ENCODE data around the gene CFAP298. TPM values are rescaled to one million over a fixed set of nuclear protein-coding genes. Genes with fewer than 3 reads are reported as not detected.
A peak's percentile ranks its signal among the peaks of the same experiment; 100 is the strongest.

CFAP298 gene
- total and polyA plus RNA-seq, 2 of the 13 experiments (the other 11 are each of a cell fraction or from before 2014, with no cell fraction given), result 21.2 to 62.2 TPM

GRCh38 chr21:32572574-32573420, 39.4 kb downstream of the CFAP298 start (continued):
- TF ChIP-seq ZBTB38 (CRISPR knock-in tag; IDR thresholded peaks at IDR 0.05) (peak; percentile 38; the same call in 1 of the 2 replicates), ZNF574 (CRISPR knock-in tag; IDR thresholded peaks at IDR 0.05) (peak; percentile 53; the same call in 1 of the 2 replicates), POLR2A (IDR thresholded peaks at IDR 0.05; ENCODE audit: insufficient read depth in 1 of 2, low read depth in 2 of 2, low read length in 2 of 2) (peak in 1 of 2 experiments; percentile 50; a peak in 1 of 4 replicates)

GRCh38 chr21:32570456-32570855, 41.7 kb downstream of the CFAP298 start:
- no peak for DNase-seq (ENCODE audit: low spot score)
- Histone ChIP-seq H3K36me3 (replicated peaks in 1 of 2; ENCODE audit: control insufficient read depth in 1 of 2, insufficient read depth in 2 of 2, low read length in 2 of 2) (no peaks in the 10 kb centered on the region; a peak in 1 of 5 replicates), H3K27ac (ENCODE audit: extremely low read length, insufficient read depth, low read length) (no peak overlapping the region), H3K9ac (ENCODE audit: insufficient read depth, low read depth, low read length) (no peak overlapping the region), H4K20me1 (ENCODE audit: insufficient read depth, low read length) (no peaks in the 10 kb centered on the region), H3K9me3 (ENCODE audit: low read length) (no peaks in the 10 kb centered on the region), H3K4me3 (replicated peaks in 1 of 3; ENCODE audit: insufficient read depth in 1 of 3, low read depth in 2 of 3, low read length in 3 of 3) (peak overlapping the region in 1 of 3 experiments; percentile 79; a peak in 1 of 6 replicates), H3K27me3 (ENCODE audit: control insufficient read depth in 1 of 2, insufficient read depth in 2 of 2, low read length in 2 of 2) (no peaks in the 10 kb centered on the region), H3K79me2 (ENCODE audit: insufficient read depth, low read length) (no peaks in the 10 kb centered on the region), H3K4me2 (ENCODE audit: low read depth, low read length) (peak overlapping the region; percentile 92; the same call in 1 of the 2 replicates), H3K4me1 (ENCODE audit: insufficient read depth, low read length) (peaks cover 36% of the 10 kb centered on the region), H2AFZ (ENCODE audit: low read length) (no peak overlapping the region)
- WGBS (ENCODE audit: low lambda C conversion rate), result 88% methylated on average over 3 of the region's 3 CpGs
- intact Hi-C loops (cut with micrococcal nuclease; ENCODE audit: unreplicated experiment), result no loop called here
- in situ Hi-C loops (cut with HindIII; ENCODE audit: extremely low pct_ligation_motif_present, low pct_unique_long_range_greater_than_20kb), result no loop called here
- FAIRE-seq, result no peak
- ATAC-seq, result no peak
- ChIA-PET POLR2A (interaction anchor here (1.5 to 1.7 kb wide), 2 partner anchors 10 to 23 kb away, joined by 6 to 7 read pairs; no protein-coding TSS in a partner anchor), CTCF (ENCODE audit: low intra/inter-chr PET ratio, low total read pairs) (interaction anchor here (1.3 to 1.8 kb wide), 2 partner anchors 31 to 167 kb away, joined by 4 to 5 read pairs; no protein-coding TSS in a partner anchor)
- no TSS peak for BruUV-seq (replicated peaks)
- TF ChIP-seq MBNL3 (CRISPR knock-in tag; conservative IDR thresholded peaks at IDR 0.05), result no peak
- TF ChIP-seq NR2F6 (IDR thresholded peaks at IDR 0.05), result no peak
- TF ChIP-seq NR2F6 (CRISPR knock-in tag; IDR thresholded peaks at IDR 0.05), result no peak
- TF ChIP-seq NFIC (IDR thresholded peaks at IDR 0.05; ENCODE audit: low read length), result no peak
- TF ChIP-seq ZNF225 (CRISPR knock-in tag; IDR thresholded peaks at IDR 0.05), result no peak
- no peak for TF ChIP-seq ZNF674 (CRISPR knock-in tag; IDR thresholded peaks at IDR 0.05; ENCODE audit: low read depth)
- TF ChIP-seq ZBTB4 (CRISPR knock-in tag; IDR thresholded peaks at IDR 0.05; ENCODE audit: borderline replicate concordance), result no peak
- no peak for TF ChIP-seq ELF3 (CRISPR knock-in tag; IDR thresholded peaks at IDR 0.05)
- TF ChIP-seq SOX5 (CRISPR knock-in tag; IDR thresholded peaks at IDR 0.05; ENCODE audit: borderline replicate concordance), result no peak
- TF ChIP-seq TCF12 (IDR thresholded peaks at IDR 0.05), result no peak
- TF ChIP-seq TCF12 (CRISPR knock-in tag; IDR thresholded peaks at IDR 0.05), result no peak
- no peak for TF ChIP-seq ZFP36L2 (CRISPR knock-in tag; IDR thresholded peaks at IDR 0.05)
- TF ChIP-seq ZNF275 (CRISPR knock-in tag; IDR thresholded peaks at IDR 0.05; ENCODE audit: borderline replicate concordance), result no peak
- TF ChIP-seq RORA (CRISPR knock-in tag; IDR thresholded peaks at IDR 0.05), result no peak

Measured in HepG2 (cell line).